Suprapubic skin (tissue), 4 donors: ENCODE results near the gene EFR3B. TPM values are rescaled to one million over a fixed set of nuclear protein-coding genes. Genes with fewer than 3 reads are reported as not detected.

ENCODE experiments used
- DNase-seq, 2 donors: peaks; one replicate each; pipeline ENCODE4 v3.0.0-alpha.2; 2019; ENCODE audit warnings: low spot score in 2 of 2
- H3K27ac ChIP-seq: fragments of 200-600 bp; sonication (generic); one replicate; pipeline ENCODE4 v1.5.1; 2019
- H3K27me3 ChIP-seq: fragments of 200-600 bp; sonication (generic); one replicate; pipeline ENCODE4 v1.5.1; 2019
- H3K36me3 ChIP-seq: fragments of 200-600 bp; sonication (generic); one replicate; pipeline ENCODE4 v1.5.1; 2019
- H3K4me1 ChIP-seq: fragments of 200-600 bp; sonication (generic); one replicate; pipeline ENCODE4 v1.5.1; 2019
- H3K4me3 ChIP-seq: fragments of 200-600 bp; sonication (generic); one replicate; pipeline ENCODE4 v1.5.1; 2019; ENCODE audit warnings: mild to moderate bottlenecking
- H3K9me3 ChIP-seq: fragments of 200-600 bp; sonication (generic); one replicate; pipeline ENCODE4 v1.5.1; 2019
- CTCF ChIP-seq, 2 donors: fragments of 200-600 bp in 1 of 2; fragments of 450-650 bp in 1 of 2; sonication (generic) in 1 of 2; IDR thresholded peaks; one replicate each; pipeline ENCODE4 v1.5.1; 2016 to 2019; ENCODE audit warnings: antibody characterized with exemption in 2 of 2, mild to moderate bottlenecking in 1 of 2, moderate library complexity in 1 of 2
- EP300 ChIP-seq: sonication (generic); formaldehyde crosslinking; IDR thresholded peaks from one replicate; pipeline ENCODE4 v1.6.1; 2017; ENCODE audit warnings: antibody characterized with exemption
- POLR2A ChIP-seq, 2 donors: fragments of 450-650 bp; IDR thresholded peaks; one replicate each; pipeline ENCODE4 v1.6.1; 2017; ENCODE audit warnings: antibody characterized with exemption in 2 of 2, mild to moderate bottlenecking in 2 of 2, moderate library complexity in 2 of 2
- POLR2AphosphoS5 ChIP-seq, 3 donors: sonication (generic); formaldehyde crosslinking; IDR thresholded peaks; one replicate each; pipeline ENCODE4 v1.6.1; 2017; ENCODE audit warnings: antibody characterized with exemption in 3 of 3
- WGBS: methylation state at CpG from one replicate; pipeline ENCODE4 v1.1.5; 2018; 5-methylcytosine and 5-hydroxymethylcytosine counted together
- total RNA-seq, 4 donors: library from RNA; depleted of rRNA; stranded (reverse); fragments of >200 nt; gene quantifications; one replicate each; pipeline ENCODE4 v1.1.0, GENCODE V29; 2016

The EFR3B gene
- total RNA-seq, 4 donors from 2014 or later = 0.79 to 1.5 (median 1.2) TPM

- no peak overlapping the region for H3K4me3 ChIP-seq
- no peaks in the 10 kb centered on the region for H3K9me3 ChIP-seq
- TF ChIP-seq CTCF (IDR thresholded peaks at IDR 0.05) (no peak), POLR2A (IDR thresholded peaks at IDR 0.05) (no peak), EP300 (no peak), POLR2AphosphoS5 (IDR thresholded peaks at IDR 0.05) (no peak)
- H3K36me3 ChIP-seq = no peaks in the 10 kb centered on the region
- 90% methylated on average over 5 of the region's 5 CpGs for WGBS
- peaks cover 2% of the 10 kb centered on the region for H3K4me1 ChIP-seq
- no peak overlapping the region for H3K27ac ChIP-seq
- H3K27me3 ChIP-seq = peaks cover 8% of the 10 kb centered on the region
- DNase-seq = no peak
These were observed 131.8 kb downstream of the EFR3B start for GRCh38 chr2:25173719-25174118.

GRCh38 chr2:25174192-25174861, 132.5 kb downstream of the EFR3B start:
- TF ChIP-seq EP300 (no peak), CTCF (IDR thresholded peaks at IDR 0.05) (no peak), POLR2AphosphoS5 (IDR thresholded peaks at IDR 0.05) (no peak), POLR2A (IDR thresholded peaks at IDR 0.05) (no peak)
- Histone ChIP-seq H3K36me3 (no peaks in the 10 kb centered on the region), H3K9me3 (no peaks in the 10 kb centered on the region), H3K4me1 (no peaks in the 10 kb centered on the region), H3K27ac (no peak overlapping the region), H3K4me3 (no peak overlapping the region), H3K27me3 (peaks cover 8% of the 10 kb centered on the region)
- DNase-seq = no peak
- 89% methylated on average over 6 of the region's 6 CpGs for WGBS

GRCh38 chr2:25176138-25176537, 134.3 kb downstream of the EFR3B start:
- Histone ChIP-seq H3K27me3 (peaks cover 8% of the 10 kb centered on the region), H3K36me3 (no peaks in the 10 kb centered on the region), H3K4me3 (no peak overlapping the region), H3K9me3 (no peaks in the 10 kb centered on the region), H3K4me1 (no peaks in the 10 kb centered on the region), H3K27ac (no peak overlapping the region)
- 82% methylated on average over 6 of the region's 6 CpGs for WGBS
- TF ChIP-seq CTCF (IDR thresholded peaks at IDR 0.05) (no peak), EP300 (no peak), POLR2AphosphoS5 (IDR thresholded peaks at IDR 0.05) (no peak)
- no peak for DNase-seq

DNA sequence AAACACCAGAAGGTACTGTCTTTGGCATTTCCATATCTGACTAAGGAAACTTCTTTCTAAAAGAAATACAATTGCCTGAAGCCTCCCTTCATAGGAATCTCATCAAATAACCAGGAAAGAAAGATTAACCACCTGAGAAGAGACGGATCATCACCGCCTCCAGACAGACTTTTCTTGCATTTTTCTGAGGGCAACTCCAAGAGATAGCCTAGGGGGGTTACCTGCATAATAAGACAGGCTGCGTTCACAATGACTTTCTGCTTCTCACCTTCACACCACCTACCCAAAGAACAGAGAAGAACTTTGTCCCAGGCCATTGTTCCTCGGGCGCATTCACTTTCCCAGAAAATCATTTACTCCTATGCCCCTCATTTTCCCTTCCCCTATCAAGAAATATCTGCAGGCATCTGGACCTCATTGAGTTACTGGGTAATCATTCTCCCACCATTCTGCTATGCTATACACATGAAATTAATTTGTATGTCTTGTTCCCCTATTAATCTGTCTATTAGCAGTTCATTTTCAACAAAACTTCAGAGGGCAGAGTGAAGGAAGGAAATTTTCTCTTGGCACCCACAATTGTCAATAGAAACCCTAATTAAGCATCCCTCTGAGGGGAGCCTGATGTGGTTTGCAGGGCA, 134.8 kb downstream of the EFR3B start:
- no peak for DNase-seq
- no peak for TF ChIP-seq POLR2A (IDR thresholded peaks at IDR 0.05)
- no peak for TF ChIP-seq CTCF (IDR thresholded peaks at IDR 0.05)
- Histone ChIP-seq H3K27me3 (peaks cover 8% of the 10 kb centered on the region), H3K4me1 (no peaks in the 10 kb centered on the region), H3K4me3 (no peak overlapping the region), H3K36me3 (no peaks in the 10 kb centered on the region), H3K27ac (no peak overlapping the region), H3K9me3 (no peaks in the 10 kb centered on the region)
- WGBS = 80% methylated on average over 5 of the region's 5 CpGs

DNA sequence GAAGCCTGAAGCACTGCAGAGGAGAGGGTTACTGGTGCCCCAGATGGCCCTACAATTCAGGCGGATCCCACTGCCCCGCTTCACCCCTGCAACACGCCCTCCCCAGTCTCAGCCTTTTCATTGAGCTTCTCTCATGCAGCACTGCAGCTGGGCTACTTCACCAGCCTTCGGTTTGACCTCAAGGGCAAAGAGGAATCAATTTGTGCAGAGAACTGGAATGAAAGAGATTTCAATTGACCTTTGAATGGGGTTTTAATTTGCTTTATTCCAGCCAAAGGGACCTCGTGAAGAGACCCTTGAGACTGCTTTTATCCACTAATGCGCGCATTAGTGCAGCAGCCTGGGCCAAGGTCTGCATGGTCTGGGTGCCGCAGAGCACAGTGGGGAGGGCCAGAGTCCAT, 135.3 kb downstream of the EFR3B start:
- Histone ChIP-seq H3K4me3 (no peak overlapping the region), H3K27me3 (peaks cover 8% of the 10 kb centered on the region)
- 59% methylated on average over 8 of the region's 8 CpGs for WGBS

More for the DNA sequence above, 135.3 kb downstream of the EFR3B start:
- no peak for DNase-seq
- no peaks in the 10 kb centered on the region for H3K9me3 ChIP-seq
- H3K4me1 ChIP-seq = no peaks in the 10 kb centered on the region
- no peaks in the 10 kb centered on the region for H3K36me3 ChIP-seq
- TF ChIP-seq EP300 = no peak
- TF ChIP-seq POLR2A (IDR thresholded peaks at IDR 0.05) = no peak
- TF ChIP-seq POLR2AphosphoS5 (IDR thresholded peaks at IDR 0.05) = no peak
- no peak for TF ChIP-seq CTCF (IDR thresholded peaks at IDR 0.05)
- no peak overlapping the region for H3K27ac ChIP-seq
